ENCODE data around the gene BDP1. TPM values are rescaled to one million over a fixed set of nuclear protein-coding genes. Genes with fewer than 3 reads are reported as not detected.
A peak's percentile ranks its signal among the peaks of the same experiment; 100 is the strongest.

Gene BDP1
- total RNA-seq, 1 donor from 2014 or later: 25.0 TPM

DNA sequence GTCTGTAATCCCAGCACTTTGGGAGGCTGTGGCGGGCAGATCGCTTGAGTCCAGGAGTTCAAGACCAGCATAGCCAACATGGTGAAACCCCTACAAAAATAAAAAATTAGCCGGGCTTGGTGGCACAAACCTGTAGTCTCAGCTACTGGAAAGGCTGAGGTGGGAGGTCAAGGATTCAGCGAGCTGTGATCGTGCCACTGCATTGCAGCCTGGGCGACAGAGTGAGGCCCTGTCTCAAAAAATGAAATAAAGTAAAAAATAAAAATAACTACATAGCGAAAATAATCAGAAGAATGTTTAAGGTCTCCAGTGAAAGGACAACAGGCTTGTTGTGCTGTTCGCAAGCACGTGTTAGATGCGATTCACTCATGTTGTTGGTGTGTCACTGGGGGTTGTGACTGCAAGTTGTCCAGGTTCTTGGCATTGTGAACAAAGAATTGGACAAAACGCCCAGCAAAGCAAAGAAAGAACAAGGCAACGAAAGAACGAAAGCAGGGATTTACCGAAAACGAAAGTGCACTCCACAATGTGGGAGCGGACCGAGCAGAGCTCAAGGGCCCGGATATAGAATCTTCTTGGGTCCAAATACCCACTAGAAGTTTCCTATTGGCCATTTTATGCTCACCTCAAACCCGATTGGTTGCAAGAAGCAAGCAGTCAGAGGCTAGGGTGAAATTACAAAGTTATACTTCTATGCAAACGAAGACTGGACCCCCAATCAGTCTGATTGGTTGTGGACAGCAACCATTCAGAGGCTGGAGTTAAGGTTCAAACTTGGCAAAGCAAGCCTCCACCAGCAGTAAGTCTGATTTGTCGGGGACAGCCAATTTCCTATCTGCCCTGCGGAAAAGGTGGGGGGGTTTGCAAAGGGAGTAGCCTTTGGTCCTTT, 130.8 kb downstream of the BDP1 start:
- peak overlapping the region; percentile 81 to 84 for H3K4me3 ChIP-seq
- H3K36me3 ChIP-seq: no peaks in the 10 kb centered on the region
- TF ChIP-seq, protein P1, sequence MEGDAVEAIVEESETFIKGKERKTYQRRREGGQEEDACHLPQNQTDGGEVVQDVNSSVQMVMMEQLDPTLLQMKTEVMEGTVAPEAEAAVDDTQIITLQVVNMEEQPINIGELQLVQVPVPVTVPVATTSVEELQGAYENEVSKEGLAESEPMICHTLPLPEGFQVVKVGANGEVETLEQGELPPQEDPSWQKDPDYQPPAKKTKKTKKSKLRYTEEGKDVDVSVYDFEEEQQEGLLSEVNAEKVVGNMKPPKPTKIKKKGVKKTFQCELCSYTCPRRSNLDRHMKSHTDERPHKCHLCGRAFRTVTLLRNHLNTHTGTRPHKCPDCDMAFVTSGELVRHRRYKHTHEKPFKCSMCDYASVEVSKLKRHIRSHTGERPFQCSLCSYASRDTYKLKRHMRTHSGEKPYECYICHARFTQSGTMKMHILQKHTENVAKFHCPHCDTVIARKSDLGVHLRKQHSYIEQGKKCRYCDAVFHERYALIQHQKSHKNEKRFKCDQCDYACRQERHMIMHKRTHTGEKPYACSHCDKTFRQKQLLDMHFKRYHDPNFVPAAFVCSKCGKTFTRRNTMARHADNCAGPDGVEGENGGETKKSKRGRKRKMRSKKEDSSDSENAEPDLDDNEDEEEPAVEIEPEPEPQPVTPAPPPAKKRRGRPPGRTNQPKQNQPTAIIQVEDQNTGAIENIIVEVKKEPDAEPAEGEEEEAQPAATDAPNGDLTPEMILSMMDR (IDR thresholded peaks at IDR 0.05): no peak
- peaks cover 0 to 13% of the 10 kb centered on the region in 2 donors for H3K4me1 ChIP-seq
- DNase-seq (ENCODE audit: low spot score in 2 of 2): no peak
- intact Hi-C loops (cut with DNase I): loop anchor here (2.0 to 10.0 kb wide), 3 partner anchors 129 to 719 kb away; partner anchors contain the start of gene MAP1B
- peak overlapping the region; percentile 89 to 92 for H3K27ac ChIP-seq
- no peaks in the 10 kb centered on the region for H3K9me3 ChIP-seq
- no peaks in the 10 kb centered on the region for H3K27me3 ChIP-seq

- intact Hi-C loops (cut with DNase I): loop anchor here (2.0 to 10.0 kb wide), 3 partner anchors 130 to 718 kb away; partner anchors contain the start of gene MAP1B
- H3K27ac ChIP-seq: peak within 1 kb of the TSS; percentile 89 to 92
These were observed 131.7 kb downstream of the BDP1 start, which contains the start of gene MCCC2 for GRCh38 chr5:71586941-71587765. Gene MCCC2 (plus strand): TSS chr5:71587340. CDS start chr5:71587426, 86 bp downstream.

GRCh38 chr5:71587766-71588532, 132.5 kb downstream of the BDP1 start:
- Histone ChIP-seq H3K27me3 (no peaks in the 10 kb centered on the region), H3K36me3 (no peaks in the 10 kb centered on the region), H3K27ac (peak overlapping the region; percentile 89 to 92), H3K4me1 (peaks cover 0 to 13% of the 10 kb centered on the region in 2 donors), H3K9me3 (no peaks in the 10 kb centered on the region), H3K4me3 (peak overlapping the region; percentile 81 to 84)
- no peak for DNase-seq (ENCODE audit: low spot score in 2 of 2)
- intact Hi-C loops (cut with DNase I): loop anchor here (2.0 to 10.0 kb wide), 3 partner anchors 131 to 717 kb away; partner anchors contain the start of gene MAP1B
- TF ChIP-seq, protein P1 (IDR thresholded peaks at IDR 0.05): no peak

More at GRCh38 chr5:71586941-71587765, 131.7 kb downstream of the BDP1 start, which contains the start of gene MCCC2:
- Histone ChIP-seq H3K4me3 (peak within 1 kb of the TSS; percentile 81 to 84), H3K27me3 (no peaks in the 10 kb centered on the region), H3K36me3 (no peaks in the 10 kb centered on the region), H3K9me3 (no peaks in the 10 kb centered on the region), H3K4me1 (peaks cover 0 to 13% of the 10 kb centered on the region in 2 donors)
- peak; percentile 91 to 99 for DNase-seq (ENCODE audit: low spot score in 2 of 2)
- TF ChIP-seq, protein P1 (IDR thresholded peaks at IDR 0.05): no peak

DNA sequence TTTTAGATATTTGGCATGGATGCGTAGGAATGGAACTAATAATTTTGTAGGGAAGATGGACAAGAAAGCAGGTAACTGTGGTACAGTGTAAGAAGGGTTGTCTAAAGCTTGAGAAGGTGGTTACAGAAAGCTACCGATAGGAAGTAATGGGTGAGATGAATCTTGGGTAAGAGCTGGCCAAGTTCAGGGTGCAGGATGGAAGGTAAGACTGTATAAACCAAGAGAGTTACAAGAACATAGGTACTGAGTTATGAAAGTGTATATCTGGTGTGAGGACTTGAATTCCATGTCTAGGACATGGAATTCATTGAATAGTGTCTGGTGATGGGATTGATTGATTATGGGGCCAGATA, 133.1 kb downstream of the BDP1 start:
- no peak for DNase-seq (ENCODE audit: low spot score in 2 of 2)
- Histone ChIP-seq H3K27me3 (no peaks in the 10 kb centered on the region), H3K36me3 (peaks cover 0 to under 1% of the 10 kb centered on the region in 2 donors), H3K4me1 (peaks cover 0 to 13% of the 10 kb centered on the region in 2 donors), H3K4me3 (peak overlapping the region; percentile 81 to 84), H3K9me3 (no peaks in the 10 kb centered on the region), H3K27ac (peak overlapping the region in 1 of 2 donors; percentile 89)
- TF ChIP-seq, protein P1 (IDR thresholded peaks at IDR 0.05): no peak
- intact Hi-C loops (cut with DNase I): loop anchor here (10.0 kb wide), 2 partner anchors 516 to 716 kb away; partner anchors contain the start of gene MAP1B

All from ascending aorta (tissue), 2 donors.